Renal pelvis (tissue), 4 donors: Measurements from ENCODE around the gene RUNX1. TPM values are rescaled to one million over a fixed set of nuclear protein-coding genes. Genes with fewer than 3 reads are reported as not detected.
"Not testable (repeated sequence)": the region's sequence is repeated elsewhere in the genome, so short reads cannot be mapped to it uniquely, and the experiment has no call there.

Experiments used
- DNase-seq: peaks from one replicate; pipeline ENCODE4 v3.0.0-alpha.2; 2013
- polyA plus RNA-seq, 3 donors: library from polyadenylated mRNA; unstranded; fragments of 120-200 nt; gene quantifications; one replicate each; pipeline ENCODE4 v1.2.1, GENCODE V29; 2013; ENCODE audit not compliant: insufficient read length in 3 of 3

RUNX1 gene
- polyA plus RNA-seq, 3 donors: 2.2 to 3.1 (median 2.6) TPM

GRCh38 chr21:34971656-34972055 is 77.4 kb downstream of the RUNX1 start:
- DNase-seq: no peak

GRCh38 chr21:34970566-34970965 is 78.5 kb downstream of the RUNX1 start:
- no peak for DNase-seq

GRCh38 chr21:34970167-34970500 is 79.0 kb downstream of the RUNX1 start:
- no peak for DNase-seq

- no peak for DNase-seq
Measured at GRCh38 chr21:34969423-34970166, 79.5 kb downstream of the RUNX1 start.

- peak; percentile 33 for DNase-seq
Measured at GRCh38 chr21:34968414-34969333, 80.4 kb downstream of the RUNX1 start.

GRCh38 chr21:34967509-34968289 is 81.4 kb downstream of the RUNX1 start:
- no peak for DNase-seq

GRCh38 chr21:34966881-34967280 is 82.2 kb downstream of the RUNX1 start:
- DNase-seq: not testable (repeated sequence)

- DNase-seq: no peak
Measured at GRCh38 chr21:34965200-34966174, 83.6 kb downstream of the RUNX1 start.

- no peak for DNase-seq
Measured at GRCh38 chr21:34962586-34963222, 86.4 kb downstream of the RUNX1 start.

- no peak for DNase-seq
Measured at GRCh38 chr21:34962136-34962535, 87.0 kb downstream of the RUNX1 start.

GRCh38 chr21:34960687-34961086 is 88.4 kb downstream of the RUNX1 start:
- no peak for DNase-seq

- no peak for DNase-seq
Measured at GRCh38 chr21:34959607-34960006, 89.5 kb downstream of the RUNX1 start.

GRCh38 chr21:34958040-34958439 is 91.1 kb downstream of the RUNX1 start:
- no peak for DNase-seq

GRCh38 chr21:34956416-34957316 is 92.4 kb downstream of the RUNX1 start:
- DNase-seq: no peak

GRCh38 chr21:34953950-34954349 is 95.2 kb downstream of the RUNX1 start:
- no peak for DNase-seq

- DNase-seq: no peak
Measured at GRCh38 chr21:34952701-34953100, 96.4 kb downstream of the RUNX1 start.

- not testable (repeated sequence) for DNase-seq
Measured at GRCh38 chr21:34951868-34952267, 97.2 kb downstream of the RUNX1 start.

- no peak for DNase-seq
Measured at GRCh38 chr21:34950980-34951379, 98.1 kb downstream of the RUNX1 start.

- DNase-seq: no peak
Measured at GRCh38 chr21:34949499-34949898, 99.6 kb downstream of the RUNX1 start.
